Measurements from ENCODE around the gene TECPR1. TPM values are rescaled to one million over a fixed set of nuclear protein-coding genes. Genes with fewer than 3 reads are reported as not detected.
A peak's percentile ranks its signal among the peaks of the same experiment; 100 is the strongest.

Gene TECPR1
- total RNA-seq, 4 donors from 2014 or later = 33.8 to 74.1 (median 44.1) TPM

DNA sequence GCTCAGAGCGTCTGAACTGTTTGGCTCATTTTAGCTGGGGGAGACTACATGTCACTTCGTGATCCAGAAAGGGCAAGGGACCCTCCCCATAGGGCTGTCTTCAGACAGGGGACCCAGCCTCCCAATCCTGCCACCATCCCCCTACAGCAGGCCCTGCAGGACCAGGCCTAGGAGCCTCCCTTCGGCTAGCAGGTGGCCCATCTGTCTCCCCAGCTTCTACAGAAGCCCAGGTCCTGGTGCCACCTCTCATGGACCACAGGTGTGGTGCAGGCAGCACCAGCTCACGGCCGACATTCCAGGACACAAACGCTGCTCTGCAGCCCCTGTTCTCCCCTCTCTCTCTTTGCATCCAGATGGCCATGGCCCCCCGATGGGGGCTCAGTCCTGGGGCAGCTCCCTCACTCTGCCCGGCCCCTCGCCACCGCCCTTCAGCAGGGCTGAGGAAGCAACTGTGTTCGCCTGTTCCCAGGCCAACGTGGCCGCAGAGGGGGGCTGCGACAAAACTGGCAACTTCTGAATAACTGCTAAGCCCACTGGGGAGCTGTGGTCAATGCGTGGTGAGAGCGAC is 10.3 kb downstream of the TECPR1 start:
- H3K27me3 ChIP-seq = no peaks in the 10 kb centered on the region
- no peak for TF ChIP-seq POLR2A (IDR thresholded peaks at IDR 0.05)
- TF ChIP-seq, protein P1, sequence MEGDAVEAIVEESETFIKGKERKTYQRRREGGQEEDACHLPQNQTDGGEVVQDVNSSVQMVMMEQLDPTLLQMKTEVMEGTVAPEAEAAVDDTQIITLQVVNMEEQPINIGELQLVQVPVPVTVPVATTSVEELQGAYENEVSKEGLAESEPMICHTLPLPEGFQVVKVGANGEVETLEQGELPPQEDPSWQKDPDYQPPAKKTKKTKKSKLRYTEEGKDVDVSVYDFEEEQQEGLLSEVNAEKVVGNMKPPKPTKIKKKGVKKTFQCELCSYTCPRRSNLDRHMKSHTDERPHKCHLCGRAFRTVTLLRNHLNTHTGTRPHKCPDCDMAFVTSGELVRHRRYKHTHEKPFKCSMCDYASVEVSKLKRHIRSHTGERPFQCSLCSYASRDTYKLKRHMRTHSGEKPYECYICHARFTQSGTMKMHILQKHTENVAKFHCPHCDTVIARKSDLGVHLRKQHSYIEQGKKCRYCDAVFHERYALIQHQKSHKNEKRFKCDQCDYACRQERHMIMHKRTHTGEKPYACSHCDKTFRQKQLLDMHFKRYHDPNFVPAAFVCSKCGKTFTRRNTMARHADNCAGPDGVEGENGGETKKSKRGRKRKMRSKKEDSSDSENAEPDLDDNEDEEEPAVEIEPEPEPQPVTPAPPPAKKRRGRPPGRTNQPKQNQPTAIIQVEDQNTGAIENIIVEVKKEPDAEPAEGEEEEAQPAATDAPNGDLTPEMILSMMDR (IDR thresholded peaks at IDR 0.05) = no peak
- H3K4me1 ChIP-seq = no peaks in the 10 kb centered on the region
- H3K27ac ChIP-seq = no peak overlapping the region
- DNase-seq = no peak
- peaks cover 0 to 61% (median 0%) of the 10 kb centered on the region in 3 donors for H3K36me3 ChIP-seq
- no peaks in the 10 kb centered on the region for H3K9me3 ChIP-seq
- no peak overlapping the region for H3K4me3 ChIP-seq

DNA sequence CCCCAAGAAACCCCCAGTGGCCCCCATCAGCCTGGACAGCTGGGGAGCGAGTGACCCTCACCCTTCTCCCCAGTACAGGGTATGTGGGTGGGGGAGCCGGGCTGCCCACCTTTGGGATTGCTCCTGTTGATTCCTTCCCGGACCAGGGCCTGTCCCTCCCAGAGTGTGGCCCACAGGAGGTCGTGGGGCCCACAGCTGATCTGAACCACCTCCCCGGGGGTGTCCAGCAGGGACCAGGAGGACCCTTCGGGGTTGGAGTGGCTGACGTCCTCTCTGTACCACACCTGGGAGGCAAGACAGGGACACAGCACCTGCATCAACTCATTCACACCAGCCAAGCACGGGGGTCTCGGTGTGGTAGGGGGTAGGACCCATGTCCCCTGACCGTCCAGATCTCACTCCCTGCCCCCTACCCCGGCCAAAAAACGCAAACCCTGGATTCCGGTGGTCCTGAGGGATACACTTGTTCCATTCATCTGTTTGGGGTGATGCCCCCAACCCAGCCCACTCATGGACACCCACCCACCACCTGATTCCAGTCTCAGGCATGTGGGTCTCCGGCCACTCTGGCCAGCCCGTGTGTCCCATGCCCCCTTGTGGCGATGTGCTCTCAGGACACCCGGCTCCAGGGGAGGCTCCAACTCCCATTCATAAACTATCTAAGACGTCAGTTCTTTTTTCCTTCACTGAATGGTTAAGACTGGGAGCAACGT is 10.9 kb downstream of the TECPR1 start:
- peak; percentile 29 to 63 (median 63) for DNase-seq
- no peak overlapping the region for H3K27ac ChIP-seq
- no peak overlapping the region for H3K4me3 ChIP-seq
- no peaks in the 10 kb centered on the region for H3K9me3 ChIP-seq
- peaks cover 0 to 67% (median 0%) of the 10 kb centered on the region in 3 donors for H3K36me3 ChIP-seq
- TF ChIP-seq, protein P1 (IDR thresholded peaks at IDR 0.05) = peak in 4 of 6 experiments; percentile 55 to 62 (median 57)
- no peak for TF ChIP-seq POLR2A (IDR thresholded peaks at IDR 0.05)
- no peaks in the 10 kb centered on the region for H3K4me1 ChIP-seq
- H3K27me3 ChIP-seq = no peaks in the 10 kb centered on the region

DNA sequence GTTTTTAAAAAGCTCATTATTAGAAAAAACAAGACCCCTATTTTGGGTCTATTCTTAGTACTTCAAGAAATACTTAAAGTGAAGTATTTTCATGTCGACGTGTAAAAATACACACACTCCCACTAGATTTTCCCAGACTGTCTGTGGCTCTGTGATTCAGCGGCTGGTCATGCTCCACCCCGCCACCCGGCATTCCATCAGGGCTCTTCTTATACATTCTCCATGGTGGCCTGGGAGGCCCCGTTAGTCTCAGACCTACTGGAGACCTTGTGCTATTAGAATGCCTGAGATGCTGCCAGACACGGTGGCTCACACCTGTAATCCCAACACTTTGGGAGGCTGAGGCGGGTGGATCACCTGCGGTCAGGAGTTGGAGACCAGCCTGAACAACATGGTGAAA is 13.1 kb downstream of the TECPR1 start:
- Histone ChIP-seq H3K27ac (no peak overlapping the region), H3K36me3 (peaks cover 0 to 54% (median 0%) of the 10 kb centered on the region in 3 donors), H3K27me3 (no peaks in the 10 kb centered on the region), H3K9me3 (no peaks in the 10 kb centered on the region), H3K4me1 (no peaks in the 10 kb centered on the region), H3K4me3 (no peak overlapping the region)
- no peak for TF ChIP-seq POLR2A (IDR thresholded peaks at IDR 0.05)
- TF ChIP-seq, protein P1 (IDR thresholded peaks at IDR 0.05) = no peak
- DNase-seq = no peak

- Histone ChIP-seq H3K4me3 (no peak overlapping the region), H3K36me3 (peaks cover 0 to 55% (median 0%) of the 10 kb centered on the region in 3 donors), H3K27me3 (no peaks in the 10 kb centered on the region), H3K27ac (no peak overlapping the region), H3K9me3 (no peaks in the 10 kb centered on the region), H3K4me1 (no peaks in the 10 kb centered on the region)
- no peak for DNase-seq
- TF ChIP-seq, protein P1 (IDR thresholded peaks at IDR 0.05) = no peak
- no peak for TF ChIP-seq POLR2A (IDR thresholded peaks at IDR 0.05)
These were observed 14.0 kb downstream of the TECPR1 start for GRCh38 chr7:98238076-98238475.

DNA sequence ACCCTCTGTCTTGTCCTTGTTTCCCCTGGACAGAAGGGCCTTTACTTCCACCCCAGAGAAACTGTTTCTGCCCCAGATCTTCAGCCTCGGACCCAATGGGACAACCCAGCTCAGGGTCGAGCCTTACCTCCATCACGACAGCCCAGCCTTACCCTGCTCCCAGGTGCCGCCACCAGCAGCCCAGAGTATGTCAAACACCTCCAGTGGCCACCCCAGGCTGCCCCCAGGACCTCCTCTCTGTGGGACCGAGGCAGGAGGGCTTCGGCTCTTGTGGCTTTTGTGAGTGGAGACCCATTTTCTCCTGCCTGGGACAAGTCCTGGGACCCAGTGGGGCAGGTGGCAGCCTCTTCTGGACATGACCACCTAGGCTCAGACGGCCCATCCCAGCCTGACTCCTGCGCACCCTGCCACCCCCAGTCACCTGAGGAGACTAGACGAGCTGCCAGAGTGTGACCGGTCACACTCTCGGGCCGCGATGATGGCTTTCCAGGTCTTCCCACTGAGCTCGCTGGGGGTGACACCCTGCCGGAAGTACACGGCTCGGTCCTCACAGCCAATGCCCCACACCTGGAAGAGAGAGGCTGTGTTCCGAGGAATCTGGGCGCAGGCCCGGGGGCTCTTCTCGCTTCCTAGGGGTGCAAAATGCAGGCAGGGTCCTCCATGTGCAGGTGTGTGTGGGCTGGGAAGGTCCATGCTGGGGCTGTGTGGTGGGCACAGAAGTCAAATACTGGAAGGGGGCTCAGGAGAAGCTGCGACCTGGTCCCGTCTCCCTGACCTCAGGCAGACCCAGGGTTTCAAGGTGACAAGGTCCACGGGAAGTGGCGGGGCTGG is 15.5 kb downstream of the TECPR1 start:
- Histone ChIP-seq H3K4me1 (no peaks in the 10 kb centered on the region), H3K27ac (no peak overlapping the region), H3K4me3 (no peak overlapping the region), H3K9me3 (no peaks in the 10 kb centered on the region), H3K27me3 (no peaks in the 10 kb centered on the region), H3K36me3 (peaks cover 0 to 51% (median 0%) of the 10 kb centered on the region in 3 donors)
- DNase-seq = no peak
- TF ChIP-seq POLR2A (IDR thresholded peaks at IDR 0.05) = no peak
- TF ChIP-seq, protein P1 (IDR thresholded peaks at IDR 0.05) = no peak
